ENCODE data around the gene TCF3.

DNA sequence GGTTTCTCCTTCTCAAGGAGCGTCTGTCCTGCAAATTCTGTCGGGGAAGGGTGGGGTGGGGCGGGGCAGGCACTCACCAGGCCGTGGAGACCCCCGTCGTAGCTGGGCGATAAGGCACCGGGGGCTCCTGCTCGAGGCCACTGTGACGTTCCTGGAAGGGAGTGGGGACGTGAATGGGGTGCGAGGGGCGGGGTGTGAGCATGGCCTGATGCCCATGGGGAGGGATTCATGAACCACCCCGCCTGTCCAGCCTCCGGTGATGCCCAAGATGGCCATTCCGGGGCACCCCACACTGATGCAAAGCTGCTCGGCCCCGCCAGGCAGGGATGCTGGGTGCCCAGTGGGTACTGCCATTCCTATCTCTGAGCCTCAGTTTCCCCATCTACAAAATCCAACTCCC, 32.7 kb downstream of the TCF3 start:
- TF ChIP-seq, protein P1, sequence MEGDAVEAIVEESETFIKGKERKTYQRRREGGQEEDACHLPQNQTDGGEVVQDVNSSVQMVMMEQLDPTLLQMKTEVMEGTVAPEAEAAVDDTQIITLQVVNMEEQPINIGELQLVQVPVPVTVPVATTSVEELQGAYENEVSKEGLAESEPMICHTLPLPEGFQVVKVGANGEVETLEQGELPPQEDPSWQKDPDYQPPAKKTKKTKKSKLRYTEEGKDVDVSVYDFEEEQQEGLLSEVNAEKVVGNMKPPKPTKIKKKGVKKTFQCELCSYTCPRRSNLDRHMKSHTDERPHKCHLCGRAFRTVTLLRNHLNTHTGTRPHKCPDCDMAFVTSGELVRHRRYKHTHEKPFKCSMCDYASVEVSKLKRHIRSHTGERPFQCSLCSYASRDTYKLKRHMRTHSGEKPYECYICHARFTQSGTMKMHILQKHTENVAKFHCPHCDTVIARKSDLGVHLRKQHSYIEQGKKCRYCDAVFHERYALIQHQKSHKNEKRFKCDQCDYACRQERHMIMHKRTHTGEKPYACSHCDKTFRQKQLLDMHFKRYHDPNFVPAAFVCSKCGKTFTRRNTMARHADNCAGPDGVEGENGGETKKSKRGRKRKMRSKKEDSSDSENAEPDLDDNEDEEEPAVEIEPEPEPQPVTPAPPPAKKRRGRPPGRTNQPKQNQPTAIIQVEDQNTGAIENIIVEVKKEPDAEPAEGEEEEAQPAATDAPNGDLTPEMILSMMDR (IDR thresholded peaks at IDR 0.05), result no peak
- TF ChIP-seq POLR2A (IDR thresholded peaks at IDR 0.05) (no peak), EP300 (IDR thresholded peaks at IDR 0.05) (no peak)

Data from tibial nerve (tissue), 4 donors.